Fibroblast of pulmonary artery (primary cell): ENCODE data around the gene SORCS2.

ENCODE experiments used
- DNase-seq: peaks from one replicate; pipeline ENCODE4 v3.0.0-alpha.2; 2010; ENCODE audit warnings: low read depth
- H3K4me3 ChIP-seq: replicated peaks from 2 replicates; pipeline ENCODE4 v1.5.1; 2011; ENCODE audit warnings: low read depth, mild to moderate bottlenecking, control low read depth, low read length, moderate library complexity
- CTCF ChIP-seq: IDR thresholded peaks from 2 replicates; pipeline ENCODE4 v1.5.1; 2011; ENCODE audit warnings: mild to moderate bottlenecking, control low read depth, low read length, inconsistent platforms; ENCODE audit errors: missing control alignments

The SORCS2 gene

GRCh38 chr4:7398788-7399439 lies 206.6 kb downstream of the SORCS2 start:
- no peak for DNase-seq
- no peak overlapping the region for H3K4me3 ChIP-seq
- no peak for TF ChIP-seq CTCF

- no peak for TF ChIP-seq CTCF
- no peak for DNase-seq
- no peak overlapping the region for H3K4me3 ChIP-seq
These were observed 207.3 kb downstream of the SORCS2 start for GRCh38 chr4:7399440-7400234.

- no peak for TF ChIP-seq CTCF
- no peak for DNase-seq
- H3K4me3 ChIP-seq = no peak overlapping the region
These were observed 208.4 kb downstream of the SORCS2 start for GRCh38 chr4:7400671-7401298.

GRCh38 chr4:7402526-7402925 lies 210.2 kb downstream of the SORCS2 start:
- no peak overlapping the region for H3K4me3 ChIP-seq
- no peak for TF ChIP-seq CTCF
- no peak for DNase-seq

GRCh38 chr4:7403001-7403400 lies 210.7 kb downstream of the SORCS2 start:
- no peak overlapping the region for H3K4me3 ChIP-seq
- no peak for TF ChIP-seq CTCF
- no peak for DNase-seq

GRCh38 chr4:7408166-7408565 lies 215.8 kb downstream of the SORCS2 start:
- DNase-seq = no peak

More at GRCh38 chr4:7408166-7408565, 215.8 kb downstream of the SORCS2 start:
- TF ChIP-seq CTCF = no peak
- H3K4me3 ChIP-seq = no peak overlapping the region
